AG04449 (cell line): ENCODE results near the gene NOS1AP.

Experiments
- CTCF ChIA-PET: fragments of 350-600 bp; formaldehyde crosslinking; extraction: SDS; loops from one replicate; lab custom pipeline; 2021; ENCODE audit warnings: antibody characterized with exemption; lab: Yijun Ruan, JAX
- POLR2A ChIA-PET: fragments of 400-600, 350-600 bp; formaldehyde crosslinking; extraction: SDS; loops from one replicate; lab custom pipeline; 2020; ENCODE audit warnings: antibody characterized with exemption, inconsistent platforms; lab: Yijun Ruan, JAX
- DNase-seq: peaks from one replicate; pipeline ENCODE4 v3.0.0-alpha.2; 2010; ENCODE audit warnings: low read depth, low spot score
- H3K4me3 ChIP-seq: 2 replicates; pipeline ENCODE4 v1.5.1; 2011; ENCODE audit warnings: low read depth, mild to moderate bottlenecking, control low read depth, low read length
- CTCF ChIP-seq: IDR thresholded peaks from one replicate; pipeline ENCODE4 v1.5.1; 2011; ENCODE audit warnings: mild to moderate bottlenecking, moderate library complexity, low read length, control low read depth, inconsistent platforms; ENCODE audit not compliant: insufficient read depth; ENCODE audit errors: missing control alignments

The NOS1AP gene

GRCh38 chr1:162144853-162145252 lies 75.4 kb downstream of the NOS1AP start:
- POLR2A ChIA-PET, result no interaction called here
- CTCF ChIA-PET, result no interaction called here

GRCh38 chr1:162145280-162145965 lies 75.9 kb downstream of the NOS1AP start:
- no peak for DNase-seq
- CTCF ChIA-PET, result no interaction called here
- H3K4me3 ChIP-seq, result no peak overlapping the region
- no peak for TF ChIP-seq CTCF
- POLR2A ChIA-PET, result no interaction called here

More at GRCh38 chr1:162144853-162145252, 75.4 kb downstream of the NOS1AP start:
- DNase-seq, result no peak
- no peak for TF ChIP-seq CTCF
- H3K4me3 ChIP-seq, result no peak overlapping the region

- DNase-seq, result no peak
- no peak overlapping the region for H3K4me3 ChIP-seq
- POLR2A ChIA-PET, result no interaction called here
- no peak for TF ChIP-seq CTCF
- CTCF ChIA-PET, result no interaction called here
These were observed 76.6 kb downstream of the NOS1AP start for GRCh38 chr1:162145966-162146696.

- TF ChIP-seq CTCF, result no peak
- DNase-seq, result no peak
- ChIA-PET CTCF (no interaction called here), POLR2A (no interaction called here)
- no peak overlapping the region for H3K4me3 ChIP-seq
These were observed 78.3 kb downstream of the NOS1AP start for GRCh38 chr1:162147760-162148159.

GRCh38 chr1:162150112-162150511 lies 80.6 kb downstream of the NOS1AP start:
- POLR2A ChIA-PET, result no interaction called here
- TF ChIP-seq CTCF, result no peak
- DNase-seq, result no peak
- CTCF ChIA-PET, result no interaction called here
- H3K4me3 ChIP-seq, result no peak overlapping the region
